HEK293 (cell line): Measurements from ENCODE around the gene DGKG.

Experiments used
- CTCF ChIP-seq: fragments of 450-650 bp; formaldehyde crosslinking; IDR thresholded peaks from 2 replicates; pipeline ENCODE4 v1.5.1; 2016; ENCODE audit warnings: missing biosample characterization, missing genetic modification characterization
- ZBTB49 ChIP-seq: fragments of 450-650 bp; formaldehyde crosslinking; IDR thresholded peaks from 2 replicates; pipeline ENCODE4 v1.5.1; 2016; ENCODE audit warnings: missing biosample characterization, missing genetic modification characterization, low read depth
- ZNF335 ChIP-seq: fragments of 450-650 bp; formaldehyde crosslinking; conservative IDR thresholded peaks from 2 replicates; pipeline ENCODE4 v1.5.1; 2016; ENCODE audit warnings: missing biosample characterization, missing genetic modification characterization

GRCh38 chr3:186305286-186305685 is 56.7 kb downstream of the DGKG start:
- TF ChIP-seq ZBTB49 (tag by site-specific recombination) (no peak), ZNF335 (tag by site-specific recombination) (no peak), CTCF (tag by site-specific recombination) (no peak)
